Measurements from ENCODE around the gene MAJIN.

MAJIN gene

GRCh38 chr11:64951529-64951928 lies 20.4 kb downstream of the MAJIN start:
- TF ChIP-seq CTCF (IDR thresholded peaks at IDR 0.05; ENCODE audit: insufficient read depth, low read depth, low read length, missing control alignments), result no peak
- no peak for DNase-seq (ENCODE audit: low read depth)
- no peak overlapping the region for H3K4me3 ChIP-seq (ENCODE audit: low read depth, low read length)

GRCh38 chr11:64947208-64947814 lies 24.6 kb downstream of the MAJIN start:
- no peak for DNase-seq (ENCODE audit: low read depth)
- TF ChIP-seq CTCF (IDR thresholded peaks at IDR 0.05; ENCODE audit: insufficient read depth, low read depth, low read length, missing control alignments), result no peak
- H3K4me3 ChIP-seq (ENCODE audit: low read depth, low read length), result no peak overlapping the region

- no peak overlapping the region for H3K4me3 ChIP-seq (ENCODE audit: low read depth, low read length)
- no peak for TF ChIP-seq CTCF (IDR thresholded peaks at IDR 0.05; ENCODE audit: insufficient read depth, low read depth, low read length, missing control alignments)
- DNase-seq (ENCODE audit: low read depth), result no peak
Observed at GRCh38 chr11:64936539-64936938, 35.4 kb downstream of the MAJIN start.

- H3K4me3 ChIP-seq (ENCODE audit: low read depth, low read length), result no peak within 1 kb of the TSS
- TF ChIP-seq CTCF (IDR thresholded peaks at IDR 0.05; ENCODE audit: insufficient read depth, low read depth, low read length, missing control alignments), result no peak
- DNase-seq (ENCODE audit: low read depth), result no peak
Observed at GRCh38 chr11:64935359-64936081, 36.4 kb downstream of the MAJIN start, which contains the start of gene GPHA2. GPHA2 (minus strand) TSS chr11:64935893; CDS start chr11:64935460, 433 bp downstream.

GRCh38 chr11:64934682-64935358 lies 37.1 kb downstream of the MAJIN start:
- no peak for DNase-seq (ENCODE audit: low read depth)
- no peak overlapping the region for H3K4me3 ChIP-seq (ENCODE audit: low read depth, low read length)
- no peak for TF ChIP-seq CTCF (IDR thresholded peaks at IDR 0.05; ENCODE audit: insufficient read depth, low read depth, low read length, missing control alignments)

- DNase-seq (ENCODE audit: low read depth), result no peak
- H3K4me3 ChIP-seq (ENCODE audit: low read depth, low read length), result no peak overlapping the region
- TF ChIP-seq CTCF (IDR thresholded peaks at IDR 0.05; ENCODE audit: insufficient read depth, low read depth, low read length, missing control alignments), result no peak
Observed at GRCh38 chr11:64933935-64934681, 37.8 kb downstream of the MAJIN start.

All from GM12865 (cell line).